Measurements from ENCODE around the gene PRR19. TPM values are rescaled to one million over a fixed set of nuclear protein-coding genes. Genes with fewer than 3 reads are reported as not detected.

PRR19 gene
- total and polyA plus RNA-seq, 10 donors = 0.33 to 1.2 (median 0.54) TPM; not detected in 2

GRCh38 chr19:42323852-42324654 is 22.1 kb downstream of the PRR19 start:
- Histone ChIP-seq H3K9me3 (no peaks in the 10 kb centered on the region), H3K27ac (no peak overlapping the region), H3K4me3 (peak overlapping the region; percentile 29 to 97 (median 86)), H3K4me1 (peaks cover 13 to 47% (median 38%) of the 10 kb centered on the region in 6 donors), H3K36me3 (no peaks in the 10 kb centered on the region), H3K27me3 (replicated peaks in 1 of 7) (peaks cover 0 to 33% (median 21%) of the 10 kb centered on the region in 7 donors)
- 3 to 10% (median 4%) methylated on average over 48 to 92 of the region's 92 CpGs for WGBS, 5 donors
- TF ChIP-seq CTCF (IDR thresholded peaks at IDR 0.05 in 8 of 11, conservative IDR thresholded peaks at IDR 0.05 in 3 of 11) (no peak), POLR2A (IDR thresholded peaks at IDR 0.05) (no peak), POLR2AphosphoS5 (IDR thresholded peaks at IDR 0.05) (no peak)
- peak; percentile 88 for DNase-seq
- intact Hi-C loops (cut with DNase I; ENCODE audit: low total_unique reads) = no loop called here

GRCh38 chr19:42324655-42325307 is 22.8 kb downstream of the PRR19 start:
- intact Hi-C loops (cut with DNase I; ENCODE audit: low total_unique reads) = loop anchor here (5.0 kb wide), 1 partner anchor 73 kb away; no protein-coding TSS in a partner anchor
- H3K36me3 ChIP-seq = no peaks in the 10 kb centered on the region

GRCh38 chr19:42325308-42325895 is 23.5 kb downstream of the PRR19 start, which contains the start of gene MEGF8:
Gene MEGF8 (plus strand): TSS chr19:42325635. CDS start chr19:42326244, 609 bp downstream.
- 0 to 1% (median 0%) methylated on average over 23 to 45 of the region's 45 CpGs for WGBS, 5 donors
- Histone ChIP-seq H3K4me3 (peak within 1 kb of the TSS; percentile 70 to 97 (median 88)), H3K4me1 (peaks cover 13 to 47% (median 38%) of the 10 kb centered on the region in 6 donors), H3K27ac (peak within 1 kb of the TSS; percentile 82 to 90 (median 86)), H3K27me3 (replicated peaks in 1 of 7) (peaks cover 0 to 33% (median 21%) of the 10 kb centered on the region in 7 donors), H3K36me3 (no peaks in the 10 kb centered on the region), H3K9me3 (no peaks in the 10 kb centered on the region)
- DNase-seq = peak; percentile 99
- peak in 2 of 3 donors; percentile 16 to 75 for TF ChIP-seq POLR2A (IDR thresholded peaks at IDR 0.05)
- TF ChIP-seq CTCF (IDR thresholded peaks at IDR 0.05 in 8 of 11, conservative IDR thresholded peaks at IDR 0.05 in 3 of 11) = peak in 10 of 11 experiments; percentile 89 to 97 (median 94)
- peak; percentile 92 to 94 (median 93) for TF ChIP-seq POLR2AphosphoS5 (IDR thresholded peaks at IDR 0.05)
- intact Hi-C loops (cut with DNase I; ENCODE audit: low total_unique reads) = loop anchor here (5.0 kb wide), 1 partner anchor 72 kb away; no protein-coding TSS in a partner anchor

More at GRCh38 chr19:42324655-42325307, 22.8 kb downstream of the PRR19 start:
- peak overlapping the region in 4 of 8 donors; percentile 84 to 89 (median 87) for H3K27ac ChIP-seq
- no peaks in the 10 kb centered on the region for H3K9me3 ChIP-seq
- 3 to 5% (median 4%) methylated on average over 23 to 38 of the region's 38 CpGs for WGBS, 5 donors
- peak; percentile 86 for DNase-seq
- peak in 1 of 11 experiments; percentile 93 for TF ChIP-seq CTCF (IDR thresholded peaks at IDR 0.05 in 8 of 11, conservative IDR thresholded peaks at IDR 0.05 in 3 of 11)
- no peak for TF ChIP-seq POLR2AphosphoS5 (IDR thresholded peaks at IDR 0.05)
- TF ChIP-seq POLR2A (IDR thresholded peaks at IDR 0.05) = no peak
- peak overlapping the region; percentile 29 to 97 (median 86) for H3K4me3 ChIP-seq
- H3K4me1 ChIP-seq = peaks cover 13 to 47% (median 38%) of the 10 kb centered on the region in 6 donors
- peaks cover 0 to 33% (median 21%) of the 10 kb centered on the region in 7 donors for H3K27me3 ChIP-seq (replicated peaks in 1 of 7)
